HG03045 (cell line): ENCODE measurements around the gene ZNF614.
"Not testable (repeated sequence)": the region's sequence is repeated elsewhere in the genome, so short reads cannot be mapped to it uniquely, and the experiment has no call there.

ENCODE experiments used
- ATAC-seq: cut with Tn5 transposase; IDR thresholded peaks from one replicate; pipeline ENCODE4 v1.9.1; 2021; ENCODE audit warnings: mild to moderate bottlenecking, moderate library complexity; ENCODE audit not compliant: unreplicated experiment

The ZNF614 gene

GRCh38 chr19:52028027-52028779 lies at the start of gene ZNF614:
ZNF614 (minus strand) TSS chr19:52028379; CDS start chr19:52025745, 2,634 bp downstream.
- peak; percentile 84 for ATAC-seq

- no peak for ATAC-seq
These were observed 42.3 kb upstream of the ZNF614 start for GRCh38 chr19:52070496-52070895.

- ATAC-seq, result no peak
These were observed 41.5 kb upstream of the ZNF614 start for GRCh38 chr19:52069653-52070052.

GRCh38 chr19:52066258-52066863 lies 38.2 kb upstream of the ZNF614 start:
- no peak for ATAC-seq

- ATAC-seq, result no peak
These were observed 37.2 kb upstream of the ZNF614 start for GRCh38 chr19:52065399-52065798.

- ATAC-seq, result not testable (repeated sequence)
These were observed 28.3 kb upstream of the ZNF614 start for GRCh38 chr19:52056480-52056879.

GRCh38 chr19:52051736-52052135 lies 23.6 kb upstream of the ZNF614 start:
- ATAC-seq, result not testable (repeated sequence)

GRCh38 chr19:52048555-52049501 lies 20.6 kb upstream of the ZNF614 start, which contains the start of gene ZNF432:
ZNF432 (minus strand) TSS chr19:52048838; CDS start chr19:52046868, 1,970 bp downstream.
- ATAC-seq, result peak; percentile 92

- ATAC-seq, result no peak
These were observed 11.0 kb upstream of the ZNF614 start for GRCh38 chr19:52039169-52039568.

GRCh38 chr19:52034051-52034728 lies 6.0 kb upstream of the ZNF614 start:
- ATAC-seq, result no peak

GRCh38 chr19:52028780-52029123 lies 573 bp upstream of the ZNF614 start:
- ATAC-seq, result no peak

- not testable (repeated sequence) for ATAC-seq
These were observed 1.8 kb downstream of the ZNF614 start for GRCh38 chr19:52026255-52026990.

- ATAC-seq, result not testable (repeated sequence)
These were observed 3.7 kb downstream of the ZNF614 start for GRCh38 chr19:52024478-52024877.

- no peak for ATAC-seq
These were observed 6.0 kb downstream of the ZNF614 start for GRCh38 chr19:52022193-52022592.

GRCh38 chr19:52020506-52020905 lies 7.7 kb downstream of the ZNF614 start:
- ATAC-seq, result no peak

GRCh38 chr19:52010674-52011073 lies 17.5 kb downstream of the ZNF614 start:
- no peak for ATAC-seq

GRCh38 chr19:52007806-52008557 lies 20.2 kb downstream of the ZNF614 start, which contains the start of gene ZNF615:
ZNF615 (minus strand) TSS chr19:52008211; CDS start chr19:52003711, 4,500 bp downstream.
- peak; percentile 87 for ATAC-seq

GRCh38 chr19:52007451-52007805 lies 20.8 kb downstream of the ZNF614 start:
- ATAC-seq, result no peak

- ATAC-seq, result no peak
These were observed 34.0 kb downstream of the ZNF614 start for GRCh38 chr19:51994048-51994644.
